Central memory CD4-positive, alpha-beta T cell (primary cell): ENCODE results near the gene TBX5.
"Not testable (repeated sequence)": the region's sequence is repeated elsewhere in the genome, so short reads cannot be mapped to it uniquely, and the experiment has no call there.

ENCODE experiments used
- DNase-seq: peaks from one replicate; pipeline ENCODE4 v3.0.0; 2022

The TBX5 gene

DNA sequence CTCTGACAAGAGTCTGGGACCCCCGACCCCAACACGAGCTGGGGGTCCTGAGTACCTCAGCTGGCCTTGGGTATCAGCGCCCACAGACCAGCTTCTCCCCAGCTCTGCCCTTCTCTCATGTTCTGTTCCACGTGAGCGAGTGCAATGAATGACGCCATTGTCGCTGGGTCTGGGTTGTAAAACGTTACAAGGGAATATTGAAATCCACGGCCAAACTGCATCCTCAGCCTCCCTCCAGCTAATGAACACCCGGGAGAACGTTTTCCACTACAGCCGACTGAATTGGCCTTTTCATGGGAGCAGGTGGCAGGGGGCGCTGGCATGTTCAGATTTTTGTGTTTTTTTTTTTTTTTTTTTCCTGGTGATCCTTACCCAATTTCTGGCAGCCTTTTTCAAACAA is 34.7 kb downstream of the TBX5 start:
- DNase-seq: no peak

DNA sequence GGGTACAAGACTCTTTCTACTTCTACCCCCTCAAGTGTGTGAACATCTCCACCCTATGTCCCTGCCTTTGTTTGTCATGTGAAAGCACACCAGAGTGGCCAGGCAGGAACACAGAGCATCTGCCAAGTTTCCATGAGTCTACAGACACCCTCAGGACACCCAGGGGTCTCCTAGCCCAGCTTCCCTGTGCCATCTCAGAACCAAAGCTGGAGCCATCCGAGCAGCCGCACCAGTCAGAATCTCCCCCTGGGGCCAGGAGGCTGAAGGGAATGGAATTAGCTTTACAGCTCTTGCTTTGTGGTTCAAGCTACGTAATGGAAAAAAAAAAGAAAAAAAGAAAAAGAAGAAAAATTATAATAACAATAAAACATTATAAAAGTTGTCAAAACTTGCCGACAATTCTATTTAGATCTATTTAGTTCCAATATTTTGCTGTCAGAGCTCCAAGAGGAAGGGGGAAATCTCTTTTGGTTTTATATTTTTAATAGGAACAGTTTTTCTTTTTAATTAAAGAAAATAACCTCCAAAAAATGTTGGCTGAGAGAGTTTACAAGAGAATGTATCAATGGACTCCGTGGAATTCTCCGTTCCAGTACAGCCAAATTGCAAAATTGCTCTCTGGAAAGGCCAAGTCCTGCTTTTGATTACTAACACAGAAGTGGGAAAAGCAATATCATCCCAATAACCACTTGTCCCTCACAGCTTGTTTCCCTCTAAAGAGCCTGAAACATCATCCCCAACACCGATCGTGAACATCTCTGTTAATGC is 37.1 kb downstream of the TBX5 start:
- DNase-seq: no peak

GRCh38 chr12:114361992-114362391 is 44.0 kb downstream of the TBX5 start:
- DNase-seq: no peak

GRCh38 chr12:114361545-114361944 is 44.4 kb downstream of the TBX5 start:
- no peak for DNase-seq

DNA sequence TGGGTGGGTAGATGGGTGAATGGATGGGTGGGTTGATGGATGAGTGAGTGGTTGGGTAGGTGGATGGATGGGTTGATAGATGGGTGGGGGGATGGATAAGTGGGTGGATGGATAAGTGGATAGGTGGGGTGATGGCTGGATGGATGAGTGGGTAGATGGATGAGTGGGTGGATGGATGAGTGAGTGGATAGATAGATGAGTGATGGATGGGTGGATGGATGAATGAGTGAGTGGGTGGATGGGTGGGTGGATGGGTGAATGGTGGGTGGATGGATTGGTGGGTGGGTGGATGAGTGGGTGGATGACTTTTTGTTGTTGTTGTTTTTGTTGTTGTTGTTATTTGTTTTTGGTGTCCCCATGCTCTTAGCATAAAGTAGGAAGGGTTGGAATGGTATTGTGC is 45.5 kb downstream of the TBX5 start:
- no peak for DNase-seq

DNA sequence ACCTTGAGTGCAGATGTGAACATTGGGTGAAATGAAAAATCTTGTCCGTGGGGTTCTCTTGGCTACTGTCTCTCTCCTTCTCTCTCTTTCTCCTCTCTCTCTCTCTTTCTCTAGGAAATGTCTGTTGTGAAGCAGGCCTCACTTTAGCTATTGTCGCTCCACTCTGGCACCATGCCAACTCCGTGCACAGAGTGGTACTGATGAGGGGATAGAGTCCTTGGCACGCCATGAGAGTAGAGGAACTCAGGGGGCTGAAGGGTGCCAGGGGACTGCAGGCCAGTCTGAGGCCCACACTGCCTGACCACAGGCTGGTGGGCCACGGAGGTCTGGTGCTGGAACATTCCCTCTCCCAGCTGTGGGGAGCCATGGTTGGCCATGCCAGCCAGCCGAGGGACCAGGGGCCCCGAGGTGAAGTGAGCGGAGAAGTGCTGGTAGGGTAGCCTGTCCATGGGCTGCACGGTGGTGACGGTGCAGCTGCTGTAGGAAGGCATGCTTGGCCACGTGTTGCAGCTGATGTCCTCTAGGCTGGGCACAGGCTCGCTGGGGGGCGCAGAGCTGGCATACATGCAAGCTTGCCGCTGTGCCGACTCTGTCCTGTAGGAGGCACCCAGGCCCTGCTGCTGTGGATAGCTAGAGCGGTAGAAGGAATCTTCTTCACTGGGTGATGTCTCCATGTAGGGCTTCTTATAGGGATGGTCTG is 50.4 kb downstream of the TBX5 start:
- DNase-seq: no peak

GRCh38 chr12:114349239-114349638 is 56.7 kb downstream of the TBX5 start:
- not testable (repeated sequence) for DNase-seq

GRCh38 chr12:114347861-114348260 is 58.1 kb downstream of the TBX5 start:
- DNase-seq: no peak

- DNase-seq: no peak
These were observed 61.1 kb downstream of the TBX5 start for GRCh38 chr12:114344831-114345230.

- no peak for DNase-seq
These were observed 61.7 kb downstream of the TBX5 start for GRCh38 chr12:114344303-114344663.

GRCh38 chr12:114343585-114344302 is 62.2 kb downstream of the TBX5 start:
- no peak for DNase-seq

DNA sequence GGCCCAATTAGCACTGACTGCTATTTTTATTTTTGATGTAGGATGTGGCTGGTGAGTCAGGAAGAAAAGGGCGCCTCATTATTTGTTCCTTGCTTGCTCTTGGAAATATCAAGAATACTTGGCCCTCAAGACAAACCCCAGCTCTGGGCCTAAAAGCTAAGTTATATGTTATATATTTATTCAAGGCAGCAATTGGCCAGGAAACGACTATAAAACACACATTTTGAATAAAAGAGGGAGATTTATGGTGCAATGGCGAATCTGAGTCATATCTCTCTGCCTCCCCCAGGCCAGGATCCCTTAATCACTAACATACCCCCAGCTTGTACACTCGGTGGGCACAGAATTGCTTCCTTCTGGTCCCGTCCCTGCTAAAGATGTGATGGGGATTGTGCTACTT is 63.3 kb downstream of the TBX5 start:
- no peak for DNase-seq

DNA sequence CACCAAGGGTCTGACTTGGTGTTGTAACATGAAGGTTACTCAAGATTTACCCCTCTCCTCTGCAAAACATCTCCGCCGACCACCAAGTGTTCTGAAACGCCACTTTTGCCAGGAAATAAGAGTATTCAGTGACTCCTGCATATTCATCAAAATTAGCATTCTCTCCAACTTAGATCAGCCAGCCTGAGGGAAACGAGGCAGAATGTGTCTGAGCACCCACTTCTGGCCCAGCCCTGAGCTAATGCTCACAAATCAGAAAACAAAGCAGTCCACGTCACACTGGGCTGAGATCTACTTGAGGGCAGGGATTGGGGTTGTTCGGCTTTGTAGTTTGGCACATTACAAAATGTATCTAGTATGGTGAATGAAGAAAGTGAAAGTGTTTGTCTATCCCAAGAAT is 64.3 kb downstream of the TBX5 start:
- DNase-seq: no peak

DNA sequence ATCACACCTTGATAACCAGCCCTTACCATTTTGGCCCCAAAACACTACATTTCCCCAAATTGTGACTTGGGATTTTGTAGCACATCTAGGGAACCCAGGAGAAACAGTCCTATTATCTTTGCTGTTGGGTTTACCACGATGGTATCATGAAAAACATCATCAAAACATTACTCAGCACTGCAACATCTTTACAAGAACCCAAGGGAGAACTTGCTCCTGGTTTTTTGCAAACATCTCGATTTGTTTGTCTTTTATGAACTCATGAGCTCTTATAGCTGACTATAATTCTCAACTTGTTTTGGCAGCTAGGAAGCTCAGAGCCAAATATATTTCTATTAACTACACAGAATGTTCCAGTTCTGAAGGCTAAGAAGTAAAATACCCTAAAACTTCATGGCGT is 65.7 kb downstream of the TBX5 start:
- no peak for DNase-seq

DNA sequence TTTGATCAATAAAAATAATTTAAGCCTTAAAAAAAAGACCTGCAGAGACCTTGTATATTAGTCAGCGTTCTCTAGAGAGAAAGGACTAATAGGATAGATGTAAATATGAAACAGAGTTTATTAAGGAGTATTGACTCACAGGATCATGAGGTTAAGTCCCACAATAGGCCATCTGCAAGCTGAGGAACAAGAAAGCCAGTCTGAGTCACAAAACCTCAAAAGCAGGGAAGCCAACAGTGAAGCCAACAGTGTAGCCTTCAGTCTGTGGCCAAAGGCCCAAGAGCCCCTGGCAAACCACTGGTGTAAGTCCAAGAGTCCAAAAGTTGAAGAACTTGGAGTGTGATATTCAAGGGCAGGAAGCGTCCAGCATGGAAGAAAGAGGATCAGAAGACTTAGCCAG is 66.3 kb downstream of the TBX5 start:
- DNase-seq: no peak

DNA sequence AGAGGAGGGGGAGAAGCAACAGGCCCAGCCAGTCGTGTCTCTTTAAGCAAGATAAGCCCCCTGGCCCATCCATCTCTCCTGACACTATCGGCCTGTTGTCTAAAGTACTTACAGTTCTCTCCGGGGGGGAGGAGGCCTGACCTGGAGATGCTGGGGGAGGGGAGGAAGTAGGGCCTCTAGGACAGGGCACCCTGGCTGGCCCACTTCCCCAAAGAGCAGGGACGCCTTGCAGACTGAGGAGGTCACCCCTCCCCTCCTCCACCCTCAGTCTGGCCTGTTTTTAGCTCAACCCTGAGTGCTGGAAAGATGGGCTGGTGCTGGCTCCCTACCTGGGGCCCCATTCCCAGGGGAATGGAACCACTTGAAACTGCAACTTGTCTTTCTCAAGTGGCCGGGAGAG is 70.3 kb downstream of the TBX5 start:
- DNase-seq: no peak

DNA sequence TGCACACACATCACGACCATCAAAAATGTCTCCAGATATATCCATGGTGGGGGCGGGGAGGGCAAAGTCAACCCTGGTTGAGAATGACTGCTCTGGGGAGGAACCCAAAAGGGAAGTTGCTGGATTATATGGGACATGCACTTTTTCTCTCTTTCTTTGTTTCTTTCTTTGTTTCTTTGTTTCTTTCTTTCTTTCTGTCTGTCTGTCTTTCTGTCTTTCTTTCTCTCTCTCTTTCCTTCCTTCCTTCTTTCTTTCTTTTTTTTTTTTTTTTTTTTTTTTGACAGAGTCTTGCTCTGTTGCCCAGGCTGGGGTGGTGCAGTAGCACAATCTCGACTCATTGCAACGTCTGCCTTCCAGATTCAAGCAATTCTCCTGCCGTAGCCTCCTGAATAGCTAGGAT is 71.5 kb downstream of the TBX5 start:
- no peak for DNase-seq

- DNase-seq: no peak
These were observed 77.7 kb downstream of the TBX5 start for GRCh38 chr12:114328292-114328691.

DNA sequence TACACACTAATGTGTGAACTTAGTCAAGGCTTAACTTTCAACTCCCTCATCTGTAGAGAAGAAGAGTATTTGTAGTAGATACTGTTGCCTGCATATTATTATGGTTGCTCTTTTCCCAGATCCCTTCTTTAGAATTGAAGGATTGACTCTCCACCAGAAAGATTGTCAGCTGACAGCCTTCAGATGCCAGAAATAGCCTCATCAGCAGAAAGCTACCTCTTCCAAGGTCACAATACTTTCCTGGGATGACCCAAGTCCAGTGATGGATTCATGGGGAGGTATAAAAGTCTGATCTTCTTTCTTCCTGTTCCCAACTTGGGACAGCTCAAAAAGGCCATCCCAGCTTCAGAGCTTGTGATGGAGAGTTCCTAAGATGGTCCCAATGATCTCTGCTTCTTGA is 78.2 kb downstream of the TBX5 start:
- DNase-seq: no peak

GRCh38 chr12:114321524-114321923 is 84.4 kb downstream of the TBX5 start:
- DNase-seq: no peak

GRCh38 chr12:114320968-114321367 is 85.0 kb downstream of the TBX5 start:
- DNase-seq: no peak

- no peak for DNase-seq
These were observed 85.8 kb downstream of the TBX5 start for GRCh38 chr12:114320101-114320500.

GRCh38 chr12:114319422-114319821 is 86.5 kb downstream of the TBX5 start:
- DNase-seq: no peak

DNA sequence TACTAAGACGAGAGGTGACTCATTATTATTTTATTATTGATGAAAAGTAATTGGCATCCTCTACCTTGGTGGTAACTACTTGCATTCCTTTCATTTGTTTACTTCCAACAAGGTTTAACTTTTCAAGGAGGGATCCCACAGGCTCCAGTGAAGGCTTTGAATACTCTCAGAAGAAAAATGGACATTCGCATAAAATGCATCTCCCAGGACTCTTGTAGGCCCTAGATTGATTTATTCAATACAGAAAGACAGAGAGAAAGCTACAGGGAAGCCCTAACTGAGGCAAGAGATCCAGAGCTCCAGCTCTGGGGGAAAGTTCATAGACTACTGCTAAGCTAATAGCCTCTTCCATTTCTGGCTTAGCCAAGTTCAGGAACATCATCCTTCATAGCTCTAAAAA is 87.0 kb downstream of the TBX5 start:
- DNase-seq: no peak
